Muscle layer of duodenum (tissue), 2 donors: ENCODE results near the gene IL4.

Source experiments
- H3K27ac ChIP-seq: one replicate; pipeline ENCODE4 v1.7.0; 2013; ENCODE audit warnings: mild to moderate bottlenecking, low read length
- H3K27me3 ChIP-seq: one replicate; pipeline ENCODE4 v1.7.0; 2013; ENCODE audit warnings: low read depth, mild to moderate bottlenecking, control low read depth, low read length
- H3K36me3 ChIP-seq, 2 donors: one replicate each; pipeline ENCODE4 v1.7.0; 2013; ENCODE audit warnings: low read length in 2 of 2, control low read depth in 1 of 2, mild to moderate bottlenecking in 1 of 2; ENCODE audit not compliant: insufficient read depth in 2 of 2, control insufficient read depth in 1 of 2
- H3K4me1 ChIP-seq, 2 donors: one replicate each; pipeline ENCODE4 v1.7.0; 2013; ENCODE audit warnings: low read length in 2 of 2, mild to moderate bottlenecking in 2 of 2, control low read depth in 1 of 2, moderate library complexity in 1 of 2; ENCODE audit not compliant: insufficient read depth in 2 of 2, control insufficient read depth in 1 of 2
- H3K4me3 ChIP-seq, 2 donors: one replicate each; pipeline ENCODE4 v1.7.0; 2013; ENCODE audit warnings: low read length in 2 of 2, low read depth in 1 of 2, mild to moderate bottlenecking in 1 of 2
- H3K9me3 ChIP-seq, 2 donors: one replicate each; pipeline ENCODE4 v1.7.0; 2013; ENCODE audit warnings: low read length in 2 of 2, control low read depth in 1 of 2, mild to moderate bottlenecking in 1 of 2; ENCODE audit not compliant: control insufficient read depth in 1 of 2
- donor health status: healthy.

The IL4 gene

DNA sequence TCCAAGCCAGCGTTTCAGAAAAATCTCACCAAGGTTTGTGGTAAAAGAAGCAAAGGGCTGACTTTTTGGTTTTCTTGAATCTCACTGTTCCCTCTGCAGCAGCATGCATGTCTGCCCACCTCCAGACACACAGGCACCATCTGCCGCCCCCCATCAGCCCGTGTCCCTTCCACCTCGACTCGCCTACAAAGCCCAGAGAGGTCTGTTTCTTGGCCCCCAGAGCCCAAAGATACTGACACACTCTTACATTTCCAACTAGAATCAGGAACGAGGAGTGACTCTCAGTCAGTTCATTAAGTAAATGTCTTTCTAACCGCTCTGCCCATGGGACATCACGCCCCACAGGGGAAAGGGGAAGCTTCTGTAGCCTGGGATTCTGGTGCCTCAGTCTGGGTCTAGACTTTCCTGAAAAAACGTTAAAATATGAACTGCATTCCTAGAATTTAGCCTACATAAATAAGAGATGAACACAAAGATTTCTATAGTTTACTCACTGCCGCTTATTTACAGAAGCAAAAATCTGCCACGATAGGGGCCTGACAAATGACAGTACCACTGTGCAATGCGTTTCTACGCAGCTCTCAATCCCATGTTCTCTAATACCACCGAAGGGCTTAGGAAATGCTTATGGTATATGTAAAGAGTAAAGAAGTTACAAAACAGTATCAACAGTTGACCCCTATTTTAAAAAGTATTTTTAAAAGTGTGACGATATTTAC, 4.1 kb downstream of the IL4 start:
- H3K4me3 ChIP-seq, result no peak overlapping the region
- H3K9me3 ChIP-seq, result no peaks in the 10 kb centered on the region
- H3K36me3 ChIP-seq, result no peaks in the 10 kb centered on the region
- H3K27me3 ChIP-seq, result no peaks in the 10 kb centered on the region
- no peaks in the 10 kb centered on the region for H3K4me1 ChIP-seq
- no peak overlapping the region for H3K27ac ChIP-seq

DNA sequence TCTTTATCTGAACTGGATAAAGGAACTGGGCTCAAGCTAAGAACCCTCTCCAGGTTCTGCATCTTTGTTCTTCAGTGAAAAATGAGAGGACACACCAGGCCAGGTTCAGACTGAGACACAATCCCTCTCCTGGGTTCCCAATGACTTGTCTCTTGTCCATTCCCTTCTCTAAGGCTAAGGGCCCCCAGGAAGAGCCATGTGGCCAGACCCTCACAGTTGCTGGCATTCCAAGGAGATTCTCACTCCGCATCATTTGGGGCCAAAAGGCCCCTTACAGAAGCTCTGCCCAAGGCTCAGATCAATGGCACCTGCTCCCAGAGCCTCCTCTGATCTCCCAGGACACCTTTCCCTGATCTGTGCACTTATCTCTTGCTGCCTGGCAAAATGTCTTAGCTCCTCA, 4.9 kb downstream of the IL4 start:
- Histone ChIP-seq H3K27me3 (no peaks in the 10 kb centered on the region), H3K27ac (no peak overlapping the region), H3K36me3 (no peaks in the 10 kb centered on the region), H3K9me3 (no peaks in the 10 kb centered on the region), H3K4me1 (no peaks in the 10 kb centered on the region), H3K4me3 (no peak overlapping the region)

DNA sequence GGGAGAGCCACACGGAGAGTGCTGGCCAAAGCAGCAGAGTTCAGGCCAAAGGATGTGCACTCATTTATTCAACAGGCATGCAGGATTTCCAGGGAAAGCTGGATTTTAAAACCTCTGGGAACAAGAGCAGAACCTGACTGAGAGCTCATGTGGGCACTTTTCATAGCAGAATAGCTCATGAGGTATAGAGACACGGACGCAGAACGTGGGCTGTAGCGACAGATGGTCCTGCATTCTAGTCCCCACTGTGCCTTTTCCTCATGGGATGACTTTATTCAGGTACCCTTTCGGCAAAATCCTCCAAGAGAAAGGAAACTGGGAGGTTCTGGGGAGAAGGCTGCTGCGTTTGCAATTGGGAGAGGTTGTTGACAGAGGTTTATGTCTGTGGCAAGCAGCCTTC, 5.4 kb downstream of the IL4 start:
- Histone ChIP-seq H3K27ac (no peak overlapping the region), H3K9me3 (no peaks in the 10 kb centered on the region), H3K4me3 (no peak overlapping the region), H3K27me3 (no peaks in the 10 kb centered on the region), H3K4me1 (no peaks in the 10 kb centered on the region), H3K36me3 (no peaks in the 10 kb centered on the region)

DNA sequence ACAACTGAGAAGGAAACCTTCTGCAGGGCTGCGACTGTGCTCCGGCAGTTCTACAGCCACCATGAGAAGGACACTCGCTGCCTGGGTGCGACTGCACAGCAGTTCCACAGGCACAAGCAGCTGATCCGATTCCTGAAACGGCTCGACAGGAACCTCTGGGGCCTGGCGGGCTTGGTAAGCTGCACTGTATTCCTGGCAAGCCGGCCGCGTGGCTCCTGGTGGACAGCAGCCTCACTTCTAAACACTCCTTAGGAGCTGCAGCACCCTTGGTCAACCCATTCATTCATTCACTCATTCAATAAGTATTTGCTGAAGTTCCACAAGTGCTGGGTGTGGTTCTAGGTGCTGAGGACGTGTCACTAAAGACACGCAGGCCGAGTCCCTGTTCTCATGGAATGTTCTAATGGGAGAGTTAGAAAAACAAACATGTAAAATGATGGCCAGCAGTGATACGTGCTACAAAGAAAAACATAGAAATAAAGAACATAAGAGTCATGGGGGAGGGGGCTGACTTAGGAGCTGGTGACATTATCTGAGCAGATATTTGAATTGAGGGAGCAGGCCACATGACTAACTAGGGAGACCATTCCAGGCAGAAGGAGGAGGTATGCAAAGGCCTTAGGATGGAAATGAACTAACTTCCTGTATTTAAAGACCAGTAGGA, 6.1 kb downstream of the IL4 start:
- H3K9me3 ChIP-seq, result no peaks in the 10 kb centered on the region
- no peaks in the 10 kb centered on the region for H3K36me3 ChIP-seq
- H3K27me3 ChIP-seq, result no peaks in the 10 kb centered on the region
- no peak overlapping the region for H3K4me3 ChIP-seq
- H3K27ac ChIP-seq, result no peak overlapping the region
- no peaks in the 10 kb centered on the region for H3K4me1 ChIP-seq

DNA sequence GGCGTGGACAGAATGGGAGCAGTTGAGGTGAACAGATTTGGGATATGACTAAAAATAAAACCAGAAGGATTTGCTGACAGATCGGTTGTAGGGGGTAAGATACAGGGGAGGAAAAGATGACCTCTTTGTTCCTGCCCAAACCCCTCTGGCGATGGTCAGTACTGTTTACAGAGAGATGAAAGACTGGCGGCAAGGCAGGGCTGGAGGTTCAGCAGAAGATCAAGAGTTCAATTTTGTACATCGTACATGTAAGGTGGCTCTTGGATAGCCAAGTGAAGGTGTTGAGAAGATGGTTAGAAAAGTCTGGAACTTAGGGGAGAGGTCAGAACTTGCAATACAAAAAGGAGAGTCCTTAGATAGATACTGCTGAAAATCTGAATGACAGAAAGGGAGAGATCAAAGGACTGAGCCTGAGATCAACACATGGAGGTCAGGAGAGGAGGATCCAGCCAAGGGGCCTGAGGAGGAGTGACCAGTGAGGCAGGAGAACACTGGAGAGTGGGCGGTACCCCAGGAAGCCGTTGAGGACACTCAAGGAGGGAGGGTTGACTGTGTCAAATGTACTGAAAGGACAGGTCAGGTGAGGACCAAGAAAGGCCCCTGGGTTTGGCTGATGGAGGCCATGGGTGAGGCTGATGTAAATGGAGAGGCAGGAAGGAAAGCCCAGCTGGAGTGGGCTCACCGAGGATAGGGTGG, 7.1 kb downstream of the IL4 start:
- Histone ChIP-seq H3K27me3 (no peaks in the 10 kb centered on the region), H3K36me3 (no peaks in the 10 kb centered on the region), H3K4me3 (no peak overlapping the region), H3K4me1 (no peaks in the 10 kb centered on the region), H3K27ac (no peak overlapping the region), H3K9me3 (no peaks in the 10 kb centered on the region)

DNA sequence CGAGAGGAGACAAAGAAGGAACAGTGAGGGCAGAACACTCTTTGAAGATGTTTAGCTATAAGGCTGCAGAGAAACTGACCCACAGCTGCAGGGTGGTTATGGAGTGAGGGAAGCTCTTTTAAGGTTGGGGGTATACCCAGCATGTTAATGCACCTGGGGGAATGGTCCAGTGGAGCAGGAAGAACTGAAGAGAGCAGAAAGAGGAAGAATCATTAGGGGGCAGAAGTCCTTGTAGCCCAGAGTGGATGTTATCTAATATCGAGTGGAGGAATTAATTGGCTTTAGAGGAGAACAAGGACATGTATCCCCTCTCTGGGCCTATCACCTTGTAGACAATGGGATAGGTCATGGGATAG, 7.7 kb downstream of the IL4 start:
- H3K27me3 ChIP-seq, result no peaks in the 10 kb centered on the region
- H3K4me1 ChIP-seq, result no peaks in the 10 kb centered on the region
- no peak overlapping the region for H3K27ac ChIP-seq
- H3K36me3 ChIP-seq, result no peaks in the 10 kb centered on the region
- H3K9me3 ChIP-seq, result no peaks in the 10 kb centered on the region
- H3K4me3 ChIP-seq, result no peak overlapping the region

DNA sequence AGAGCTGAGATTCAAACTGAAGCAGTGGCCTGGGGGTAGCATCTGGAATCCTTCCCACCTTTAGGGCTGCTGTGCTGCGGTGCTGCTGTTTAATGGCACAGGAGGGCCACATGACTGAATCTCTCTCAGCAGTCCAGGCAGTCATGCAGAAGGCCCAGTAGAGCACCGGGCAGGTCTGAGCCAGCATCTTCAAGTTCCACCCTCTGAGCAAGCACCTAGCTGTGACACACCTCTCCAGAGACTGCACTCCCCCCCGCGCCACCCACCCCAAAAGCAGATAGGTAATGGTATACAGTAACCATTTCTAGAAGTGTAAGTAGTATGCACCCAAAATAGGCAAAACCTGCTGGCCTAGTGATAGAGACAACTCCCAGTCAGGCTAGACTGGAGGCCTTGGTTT, 8.2 kb downstream of the IL4 start:
- Histone ChIP-seq H3K27me3 (no peaks in the 10 kb centered on the region), H3K4me3 (no peak overlapping the region), H3K27ac (no peak overlapping the region), H3K9me3 (no peaks in the 10 kb centered on the region), H3K4me1 (no peaks in the 10 kb centered on the region), H3K36me3 (no peaks in the 10 kb centered on the region)

DNA sequence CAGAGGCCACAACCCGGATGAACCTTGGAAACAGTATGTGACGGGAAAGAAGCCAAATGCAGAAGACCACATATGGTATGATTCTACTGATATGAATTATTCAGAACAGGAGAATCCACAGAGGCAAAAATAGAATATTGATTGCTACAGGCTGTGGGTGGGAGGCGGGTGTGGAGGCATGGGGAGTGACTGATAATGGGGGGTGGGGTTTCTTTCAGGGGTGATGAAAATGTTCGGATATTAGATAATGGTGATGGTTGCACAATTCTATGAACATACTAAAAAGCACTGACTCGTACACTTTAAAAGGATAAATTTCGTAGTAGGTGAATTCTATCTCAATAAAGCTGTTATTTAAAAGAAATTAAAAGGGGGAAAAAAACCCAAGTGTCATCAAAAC, 10.7 kb downstream of the IL4 start:
- Histone ChIP-seq H3K27me3 (no peaks in the 10 kb centered on the region), H3K4me1 (no peaks in the 10 kb centered on the region), H3K36me3 (no peaks in the 10 kb centered on the region), H3K4me3 (no peak overlapping the region), H3K27ac (no peak overlapping the region), H3K9me3 (no peaks in the 10 kb centered on the region)

DNA sequence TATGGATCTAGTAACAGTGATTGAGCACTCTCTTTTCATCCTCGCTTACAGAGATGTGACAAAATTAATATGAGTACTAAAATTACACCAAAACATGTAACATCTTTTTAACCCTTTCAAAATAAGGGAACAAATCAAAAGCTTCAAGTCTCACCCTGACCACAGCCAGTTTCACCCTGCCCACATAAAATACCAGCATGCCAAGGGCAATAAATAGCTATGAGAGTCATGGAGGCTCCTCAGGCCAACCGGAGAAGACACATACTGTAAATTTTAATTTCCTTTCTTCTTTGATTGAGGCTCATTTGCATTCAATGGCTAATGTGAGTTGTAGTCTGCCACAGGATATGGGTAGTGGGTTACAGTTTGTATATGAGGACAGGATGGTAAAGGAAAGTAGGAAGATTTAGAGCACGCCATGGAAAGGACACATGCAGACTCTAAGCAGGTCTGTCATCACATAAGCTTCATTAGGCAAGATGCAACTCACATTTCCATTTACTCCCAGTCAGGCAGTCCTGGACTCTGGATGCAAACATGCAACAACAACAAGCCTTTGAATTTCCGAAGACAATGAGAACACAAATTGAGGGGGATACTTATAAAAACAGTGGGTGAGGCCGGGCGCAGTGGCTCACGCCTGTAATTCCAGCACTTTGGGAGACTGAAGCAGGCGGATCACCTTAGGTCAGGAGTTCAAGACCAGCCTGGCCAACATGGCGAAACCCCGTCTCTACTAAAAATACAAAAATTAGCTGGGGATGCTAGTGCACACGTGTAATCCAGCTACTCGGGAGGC, 11.3 kb downstream of the IL4 start:
- Histone ChIP-seq H3K27ac (no peak overlapping the region), H3K4me1 (no peaks in the 10 kb centered on the region), H3K27me3 (no peaks in the 10 kb centered on the region), H3K36me3 (no peaks in the 10 kb centered on the region), H3K9me3 (no peaks in the 10 kb centered on the region), H3K4me3 (no peak overlapping the region)

DNA sequence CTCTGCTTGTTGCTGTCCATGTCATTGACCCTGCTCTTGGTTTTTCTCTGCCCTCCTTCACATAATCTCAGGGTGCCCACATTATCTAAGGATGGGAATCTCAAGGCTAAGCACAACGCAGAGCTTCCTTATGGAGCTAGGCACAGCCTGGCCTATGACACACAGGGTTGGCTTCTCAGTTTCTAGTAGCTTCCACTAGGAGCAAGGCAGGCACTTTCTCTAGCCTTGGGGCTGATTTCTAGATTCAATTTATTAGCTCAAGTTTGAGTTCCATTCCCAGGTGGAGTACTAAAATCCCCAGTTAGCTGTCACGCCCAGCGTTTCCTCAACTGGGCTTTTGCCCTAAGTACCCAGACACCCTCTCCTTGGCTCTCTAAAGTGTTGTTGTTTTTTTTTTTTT, 12.4 kb downstream of the IL4 start:
- Histone ChIP-seq H3K4me1 (no peaks in the 10 kb centered on the region), H3K4me3 (no peak overlapping the region), H3K9me3 (no peaks in the 10 kb centered on the region), H3K36me3 (no peaks in the 10 kb centered on the region), H3K27ac (no peak overlapping the region), H3K27me3 (no peaks in the 10 kb centered on the region)

DNA sequence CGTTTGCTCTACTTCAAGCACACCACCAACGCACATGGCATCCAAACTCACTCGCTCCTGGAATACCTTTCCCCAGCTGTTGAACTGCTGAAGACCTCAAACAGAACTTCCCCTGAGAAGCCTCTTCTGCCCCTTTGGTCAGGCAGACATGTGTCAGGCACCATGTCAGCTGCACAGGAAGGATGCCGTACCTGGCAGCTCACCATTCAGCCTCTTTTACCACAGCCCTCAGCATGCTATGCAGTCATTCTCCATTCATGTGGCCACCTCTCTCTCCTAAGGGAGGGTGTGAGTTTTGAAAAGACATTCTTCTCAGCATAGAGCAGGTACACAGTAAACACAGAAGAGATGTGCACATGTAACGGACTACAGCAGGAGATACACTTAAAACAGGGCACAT, 14.2 kb downstream of the IL4 start:
- H3K27ac ChIP-seq, result no peak overlapping the region
- no peaks in the 10 kb centered on the region for H3K27me3 ChIP-seq

More for the DNA sequence above, 14.2 kb downstream of the IL4 start:
- H3K9me3 ChIP-seq, result no peaks in the 10 kb centered on the region
- no peaks in the 10 kb centered on the region for H3K4me1 ChIP-seq
- peaks cover 0 to 4% of the 10 kb centered on the region in 2 donors for H3K36me3 ChIP-seq
- H3K4me3 ChIP-seq, result no peak overlapping the region
